ENCODE results near the gene PKNOX1.
A peak's percentile ranks its signal among the peaks of the same experiment; 100 is the strongest.
"Not testable (repeated sequence)": the region's sequence is repeated elsewhere in the genome, so short reads cannot be mapped to it uniquely, and the experiment has no call there.

Gene PKNOX1, protein sequence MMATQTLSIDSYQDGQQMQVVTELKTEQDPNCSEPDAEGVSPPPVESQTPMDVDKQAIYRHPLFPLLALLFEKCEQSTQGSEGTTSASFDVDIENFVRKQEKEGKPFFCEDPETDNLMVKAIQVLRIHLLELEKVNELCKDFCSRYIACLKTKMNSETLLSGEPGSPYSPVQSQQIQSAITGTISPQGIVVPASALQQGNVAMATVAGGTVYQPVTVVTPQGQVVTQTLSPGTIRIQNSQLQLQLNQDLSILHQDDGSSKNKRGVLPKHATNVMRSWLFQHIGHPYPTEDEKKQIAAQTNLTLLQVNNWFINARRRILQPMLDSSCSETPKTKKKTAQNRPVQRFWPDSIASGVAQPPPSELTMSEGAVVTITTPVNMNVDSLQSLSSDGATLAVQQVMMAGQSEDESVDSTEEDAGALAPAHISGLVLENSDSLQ

DNA sequence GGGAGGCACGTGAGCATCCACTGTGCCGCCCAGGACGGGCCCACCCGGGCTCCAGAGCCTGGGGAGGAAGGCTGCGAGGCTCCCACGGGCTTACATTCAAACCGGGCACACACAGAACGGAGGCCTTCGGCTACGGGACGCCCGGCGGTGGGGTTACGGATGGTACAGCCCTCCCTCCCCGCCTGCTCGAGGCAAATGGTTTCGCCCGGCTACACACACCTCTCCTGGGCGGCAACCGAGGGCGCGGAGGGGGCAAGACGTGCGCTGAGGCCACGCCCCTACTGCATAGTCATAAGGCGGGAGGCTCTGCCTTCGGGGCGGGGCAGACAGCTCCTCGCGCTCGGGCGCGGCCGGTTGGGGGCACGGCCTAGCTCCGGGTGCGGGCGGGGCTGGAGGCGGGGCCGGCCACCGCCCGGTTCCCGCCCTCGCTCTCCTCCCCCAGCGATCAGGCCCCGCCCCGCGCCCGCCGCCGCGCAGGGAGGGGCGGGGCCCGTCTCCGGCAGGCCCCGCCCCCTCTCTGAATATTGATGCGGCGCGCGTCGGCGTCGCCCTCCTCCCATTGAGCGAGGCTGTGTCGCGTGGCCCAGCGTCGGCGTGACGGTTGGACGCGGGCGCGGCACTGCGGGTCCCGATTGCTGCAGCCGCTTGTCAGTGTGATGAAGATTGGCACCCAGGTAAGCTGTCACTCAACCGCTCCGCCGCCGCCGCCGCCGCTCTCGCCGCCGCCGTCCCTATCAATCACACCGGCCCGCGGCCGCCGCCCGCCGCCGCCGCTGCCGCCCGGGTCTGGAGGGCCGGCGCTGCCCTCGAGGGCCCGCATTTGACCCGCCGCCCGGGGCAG is at the start of gene PKNOX1:
TSS of gene PKNOX1 (plus strand) at position 572 of the 841 bp plus-strand sequence. CDS start 29,820 bp downstream, outside the sequence.
- peaks cover 12 to 26% of the 10 kb centered on the region in 2 donors for H3K4me1 Mint-ChIP-seq
- peak; percentile 89 for ATAC-seq (replicated peaks)
- no peaks in the 10 kb centered on the region for H3K27me3 Mint-ChIP-seq
- peaks cover 15 to 18% of the 10 kb centered on the region in 2 donors for H3K36me3 Mint-ChIP-seq
- H3K9me3 Mint-ChIP-seq = no peaks in the 10 kb centered on the region
- H3K27ac Mint-ChIP-seq = peak within 1 kb of the TSS; percentile 94
- DNase-seq = peak; percentile 99
- H3K4me3 Mint-ChIP-seq = peak within 1 kb of the TSS; percentile 87 to 88

DNA sequence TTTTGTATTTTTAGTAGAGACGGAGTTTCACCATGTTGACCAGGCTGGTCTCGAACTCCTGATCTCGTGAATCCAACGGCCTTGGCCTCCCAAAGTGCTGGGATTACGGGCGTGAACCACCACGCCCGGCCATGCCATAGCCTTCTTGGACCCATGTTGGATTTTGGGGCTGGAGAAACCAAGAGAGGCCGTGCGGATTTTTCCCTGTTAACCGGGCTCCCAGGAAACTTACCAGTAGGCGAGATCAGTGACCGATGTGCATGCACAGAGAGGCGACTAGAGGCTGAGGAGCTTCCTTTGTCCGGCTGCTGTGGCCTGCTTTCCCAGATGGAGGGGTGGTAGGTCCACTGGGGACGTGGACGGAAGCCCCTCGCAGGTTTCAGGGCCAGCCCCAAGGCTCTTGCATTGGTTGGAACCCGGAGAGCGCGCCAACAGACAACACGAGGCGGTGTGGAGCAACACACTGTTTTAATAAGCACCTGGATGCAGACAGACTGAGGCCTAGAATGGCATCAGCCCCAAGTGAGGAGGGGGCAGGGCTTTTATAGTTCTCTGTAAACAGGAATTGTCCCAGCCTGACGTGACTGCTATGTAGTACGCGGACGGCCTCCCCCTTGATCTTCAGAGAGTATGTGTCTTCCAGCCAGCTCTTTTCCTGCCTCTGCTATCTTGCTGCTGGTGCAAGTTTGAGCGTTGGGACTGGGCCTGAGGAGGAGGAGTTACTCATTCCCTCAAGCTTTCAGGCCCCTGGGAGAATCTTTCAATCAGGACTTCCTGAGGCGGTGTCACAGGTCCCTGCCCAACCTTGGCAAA is 49.0 kb upstream of the PKNOX1 start, which contains the start of gene ERVH48-1:
TSS of gene ERVH48-1 (minus strand) at position 517 of the 813 bp plus-strand sequence. CDS start 6,624 bp downstream, outside the sequence.
- H3K4me1 Mint-ChIP-seq = peaks cover 13 to 15% of the 10 kb centered on the region in 2 donors
- no peaks in the 10 kb centered on the region for H3K36me3 Mint-ChIP-seq
- peak; percentile 27 to 35 for ATAC-seq (replicated peaks)
- no peak within 1 kb of the TSS for H3K4me3 Mint-ChIP-seq
- no peaks in the 10 kb centered on the region for H3K9me3 Mint-ChIP-seq
- no peak for DNase-seq
- H3K27ac Mint-ChIP-seq = no peak within 1 kb of the TSS
- no peaks in the 10 kb centered on the region for H3K27me3 Mint-ChIP-seq

DNA sequence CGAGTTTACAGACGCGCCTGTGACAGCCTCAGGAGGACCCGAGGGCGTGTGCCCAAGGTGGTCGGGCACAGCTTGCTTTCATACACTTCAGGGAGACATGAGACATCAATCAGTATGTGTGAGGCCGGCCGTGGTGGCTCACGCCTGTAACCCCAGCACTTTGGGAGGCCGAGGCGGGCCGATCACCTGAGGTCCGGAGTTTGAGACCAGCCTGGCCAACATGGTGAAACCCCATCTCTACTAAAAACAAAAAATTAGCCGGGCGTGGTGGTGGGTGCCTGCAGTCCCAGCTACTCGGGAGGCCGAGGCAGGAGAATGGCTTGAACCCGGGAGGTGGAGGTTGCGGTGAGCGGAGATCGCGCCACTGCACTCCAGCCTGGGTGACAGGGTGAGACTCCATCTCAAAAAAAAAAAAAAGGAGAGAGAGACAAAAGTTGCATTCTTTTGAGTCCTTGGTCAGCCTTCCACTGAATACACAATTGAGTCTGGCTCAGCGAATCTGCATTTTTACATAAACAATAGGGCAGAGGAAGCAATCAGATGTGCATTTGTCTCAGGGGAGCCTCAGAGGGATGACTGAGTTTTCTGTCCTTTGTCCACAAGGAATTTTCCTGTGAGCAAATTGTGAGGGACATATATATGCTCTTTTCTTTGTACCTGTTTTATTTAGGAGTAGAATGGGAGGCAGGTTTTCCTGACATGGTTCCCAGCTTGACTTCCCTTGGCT is 46.7 kb upstream of the PKNOX1 start:
- not testable (repeated sequence) for DNase-seq; H3K4me3 Mint-ChIP-seq; H3K36me3 Mint-ChIP-seq; H3K9me3 Mint-ChIP-seq; ATAC-seq (replicated peaks); H3K27me3 Mint-ChIP-seq
- Mint-ChIP-seq H3K4me1 (peaks cover 25 to 29% of the 10 kb centered on the region in 2 donors), H3K27ac (peak overlapping the region; percentile 37)

DNA sequence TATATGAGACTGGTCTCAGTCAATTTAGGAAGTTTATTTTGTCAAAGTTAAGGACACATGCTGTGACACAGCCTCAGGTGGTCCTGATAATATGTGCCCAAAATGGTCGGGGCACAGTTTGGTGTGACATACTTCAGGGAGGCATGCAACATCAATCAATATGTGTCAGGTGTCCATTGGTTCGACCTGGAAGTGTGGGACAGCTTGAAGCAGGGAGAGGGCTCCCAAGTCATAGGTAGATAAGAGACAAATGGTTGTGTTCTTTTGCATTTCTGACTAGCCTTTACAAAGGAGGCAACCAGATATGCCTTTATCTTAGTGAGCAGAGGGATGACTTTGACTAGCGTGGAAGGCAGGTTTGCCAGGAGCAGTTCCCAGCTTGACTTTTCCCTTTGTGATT is 44.4 kb upstream of the PKNOX1 start:
- Mint-ChIP-seq H3K27ac (no peak overlapping the region), H3K4me1 (peaks cover 15 to 21% of the 10 kb centered on the region in 2 donors), H3K9me3 (no peaks in the 10 kb centered on the region), H3K4me3 (no peak overlapping the region), H3K27me3 (no peaks in the 10 kb centered on the region), H3K36me3 (peaks cover 0 to 6% of the 10 kb centered on the region in 2 donors)
- ATAC-seq (replicated peaks) (no peak), DNase-seq (no peak)

DNA sequence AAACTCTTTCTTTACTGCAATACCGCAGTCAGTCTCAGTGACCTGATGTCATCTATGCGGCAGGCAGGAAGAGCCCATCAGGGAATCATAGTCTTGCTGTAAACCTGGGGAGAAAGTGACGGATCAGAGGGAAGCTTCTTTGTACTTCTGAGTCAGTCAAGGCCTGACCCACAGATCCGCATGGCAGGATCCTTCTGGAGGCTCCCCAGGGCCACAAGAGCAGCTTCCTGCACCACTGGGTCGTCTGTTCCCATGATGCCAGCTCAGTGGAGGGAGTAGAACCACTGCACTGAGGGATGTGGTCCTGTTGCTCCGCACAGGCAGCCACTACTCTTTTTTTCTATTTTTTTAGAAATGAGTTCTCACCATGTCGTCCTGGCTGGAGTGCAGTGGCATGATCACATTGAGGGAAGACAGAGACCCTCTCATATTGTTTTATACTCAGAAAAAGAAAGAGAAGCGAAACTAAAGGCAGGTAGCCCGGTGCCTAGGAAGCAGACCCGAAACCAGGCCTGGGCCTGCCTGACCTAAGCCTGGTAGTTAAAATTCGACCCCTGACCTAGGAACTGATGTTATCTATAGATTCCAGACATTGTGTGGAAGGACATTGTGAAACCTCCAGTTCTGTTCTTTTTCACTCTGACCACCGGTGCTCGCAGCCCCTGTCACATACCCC is 42.7 kb upstream of the PKNOX1 start:
- Mint-ChIP-seq H3K9me3 (no peaks in the 10 kb centered on the region), H3K36me3 (peaks cover 0 to 6% of the 10 kb centered on the region in 2 donors), H3K4me1 (peaks cover 16 to 27% of the 10 kb centered on the region in 2 donors), H3K4me3 (peak overlapping the region in 1 of 2 donors; percentile 28), H3K27me3 (no peaks in the 10 kb centered on the region), H3K27ac (peak overlapping the region; percentile 72)
- ATAC-seq (replicated peaks) (peak; percentile 51 to 53), DNase-seq (no peak)

DNA sequence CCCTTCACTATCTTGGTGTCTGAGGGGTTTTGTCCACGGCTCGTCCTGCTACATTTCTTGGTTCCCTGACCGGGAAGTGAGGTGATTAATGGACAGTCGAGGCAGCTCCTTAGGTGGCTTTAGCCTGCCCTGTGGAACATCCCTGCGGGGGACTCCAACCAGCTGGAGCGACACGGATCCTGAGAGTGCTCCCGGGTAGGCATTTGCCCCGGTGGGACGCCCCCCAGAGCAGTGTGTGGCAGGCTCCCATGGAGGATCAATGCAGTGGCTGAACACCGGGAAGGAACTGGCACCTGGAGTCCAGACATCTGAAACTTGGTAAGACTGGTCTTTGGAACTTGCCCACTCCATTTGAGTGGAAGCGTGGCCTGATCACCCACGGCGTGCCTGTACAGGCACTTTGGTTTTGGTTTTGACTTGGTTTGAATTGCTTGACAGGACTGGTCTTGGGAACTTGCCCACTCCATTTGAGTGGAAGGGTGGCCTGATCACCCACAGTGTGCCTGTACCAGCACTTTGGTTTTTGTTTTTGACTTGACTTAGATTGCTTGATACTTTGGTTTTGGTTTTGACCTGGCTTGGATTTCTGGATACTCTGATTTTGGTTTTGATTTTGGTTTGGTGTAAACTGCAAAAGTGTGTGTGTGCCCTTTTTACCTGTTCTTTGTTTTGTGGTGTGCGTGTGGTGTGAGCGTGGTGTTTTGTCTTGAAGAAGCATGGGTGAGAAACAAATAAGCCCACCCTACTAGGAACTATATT is 41.8 kb upstream of the PKNOX1 start:
- not testable (repeated sequence) for ATAC-seq (replicated peaks); DNase-seq; H3K36me3 Mint-ChIP-seq; H3K9me3 Mint-ChIP-seq; H3K27me3 Mint-ChIP-seq
- Mint-ChIP-seq H3K27ac (peak overlapping the region; percentile 72), H3K4me1 (peaks cover 24 to 35% of the 10 kb centered on the region in 2 donors), H3K4me3 (peak overlapping the region; percentile 37 to 57)

DNA sequence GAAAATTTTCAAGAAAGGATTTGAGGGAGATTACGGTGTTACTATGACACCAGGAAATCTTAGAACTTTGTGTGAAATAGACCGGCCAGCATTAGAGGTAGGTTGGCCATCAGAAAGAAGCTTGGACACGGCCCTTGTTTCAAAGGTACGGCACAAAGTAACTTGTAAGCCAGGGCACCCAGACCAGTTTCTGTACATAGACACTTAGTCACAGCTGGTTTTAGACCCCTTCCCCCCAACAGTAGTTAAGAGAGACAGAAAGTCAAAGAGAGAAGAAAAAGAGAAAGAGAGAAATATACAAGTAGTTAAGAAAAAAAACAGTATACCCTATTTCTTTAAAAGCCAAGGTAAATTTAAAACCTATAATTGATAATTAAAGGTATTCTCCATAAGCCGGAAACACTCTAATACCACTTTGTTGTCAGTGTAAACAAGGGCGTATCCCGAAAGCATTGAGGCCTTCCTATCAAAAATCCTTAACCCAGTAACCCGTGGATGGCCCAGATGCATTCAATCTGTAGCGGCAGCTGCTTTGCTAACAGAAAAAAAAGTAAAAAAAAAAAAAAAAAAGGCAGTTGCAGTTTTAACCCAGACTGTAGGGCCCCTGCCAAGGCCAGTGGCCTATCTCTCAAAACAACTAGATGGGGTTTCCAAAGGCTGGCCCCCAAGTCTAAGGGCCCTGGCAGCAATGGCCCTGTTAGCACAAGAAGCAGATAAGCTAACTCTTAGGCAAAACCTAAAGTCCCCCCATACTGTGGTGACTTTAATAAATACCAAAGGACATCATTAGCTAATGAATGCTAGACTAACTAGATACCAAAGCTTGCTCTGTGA is 41.0 kb upstream of the PKNOX1 start:
- H3K27ac Mint-ChIP-seq = peak overlapping the region; percentile 72
- not testable (repeated sequence) for H3K9me3 Mint-ChIP-seq; H3K27me3 Mint-ChIP-seq; ATAC-seq (replicated peaks); H3K36me3 Mint-ChIP-seq; DNase-seq
- H3K4me3 Mint-ChIP-seq = peak overlapping the region; percentile 37 to 57
- peaks cover 28 to 41% of the 10 kb centered on the region in 2 donors for H3K4me1 Mint-ChIP-seq

DNA sequence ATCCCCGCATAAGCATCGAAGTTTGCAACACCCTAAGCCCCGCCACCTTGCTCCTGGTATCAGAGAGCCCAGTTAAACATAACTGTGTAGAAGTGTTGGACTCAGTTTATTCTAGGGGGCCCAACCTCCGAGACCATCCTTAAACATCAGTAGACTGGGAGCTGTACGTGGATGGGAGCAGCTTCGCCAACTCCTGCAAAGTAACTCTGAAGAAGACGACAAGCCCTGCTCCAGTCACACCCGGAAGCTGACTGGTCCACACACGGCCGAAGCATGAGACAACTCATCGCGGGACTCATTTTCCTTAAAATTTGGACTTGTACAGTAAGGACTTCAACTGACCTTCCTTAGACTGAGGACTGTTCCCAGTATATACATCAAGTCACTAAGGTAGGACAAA is 40.4 kb upstream of the PKNOX1 start:
- H3K9me3 Mint-ChIP-seq; DNase-seq; H3K27me3 Mint-ChIP-seq; H3K36me3 Mint-ChIP-seq; H3K4me3 Mint-ChIP-seq; ATAC-seq (replicated peaks): not testable (repeated sequence)
- Mint-ChIP-seq H3K4me1 (peaks cover 28 to 41% of the 10 kb centered on the region in 2 donors), H3K27ac (peak overlapping the region; percentile 20)

DNA sequence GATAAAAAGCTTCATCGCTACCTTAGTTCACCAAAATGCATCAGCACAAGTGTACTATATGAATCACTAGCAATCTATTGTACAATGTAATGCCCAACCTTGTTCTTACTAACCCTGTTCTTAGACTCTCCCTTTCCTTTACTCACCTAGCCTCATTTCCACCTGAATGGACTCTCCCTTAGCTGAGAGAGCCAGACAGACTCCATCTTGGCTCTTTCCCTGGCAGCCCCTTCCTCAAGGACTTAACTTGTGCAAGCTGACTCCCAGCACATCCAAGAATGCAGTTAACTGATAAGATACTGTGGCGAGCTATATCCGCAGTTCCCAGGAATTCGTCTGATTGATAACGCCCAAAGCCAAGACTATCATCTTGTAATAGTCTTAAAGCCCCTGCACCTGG is 38.0 kb upstream of the PKNOX1 start:
- not testable (repeated sequence) for H3K9me3 Mint-ChIP-seq; H3K36me3 Mint-ChIP-seq; H3K27me3 Mint-ChIP-seq; H3K27ac Mint-ChIP-seq; H3K4me3 Mint-ChIP-seq; ATAC-seq (replicated peaks); DNase-seq
- peaks cover 26 to 38% of the 10 kb centered on the region in 2 donors for H3K4me1 Mint-ChIP-seq

DNA sequence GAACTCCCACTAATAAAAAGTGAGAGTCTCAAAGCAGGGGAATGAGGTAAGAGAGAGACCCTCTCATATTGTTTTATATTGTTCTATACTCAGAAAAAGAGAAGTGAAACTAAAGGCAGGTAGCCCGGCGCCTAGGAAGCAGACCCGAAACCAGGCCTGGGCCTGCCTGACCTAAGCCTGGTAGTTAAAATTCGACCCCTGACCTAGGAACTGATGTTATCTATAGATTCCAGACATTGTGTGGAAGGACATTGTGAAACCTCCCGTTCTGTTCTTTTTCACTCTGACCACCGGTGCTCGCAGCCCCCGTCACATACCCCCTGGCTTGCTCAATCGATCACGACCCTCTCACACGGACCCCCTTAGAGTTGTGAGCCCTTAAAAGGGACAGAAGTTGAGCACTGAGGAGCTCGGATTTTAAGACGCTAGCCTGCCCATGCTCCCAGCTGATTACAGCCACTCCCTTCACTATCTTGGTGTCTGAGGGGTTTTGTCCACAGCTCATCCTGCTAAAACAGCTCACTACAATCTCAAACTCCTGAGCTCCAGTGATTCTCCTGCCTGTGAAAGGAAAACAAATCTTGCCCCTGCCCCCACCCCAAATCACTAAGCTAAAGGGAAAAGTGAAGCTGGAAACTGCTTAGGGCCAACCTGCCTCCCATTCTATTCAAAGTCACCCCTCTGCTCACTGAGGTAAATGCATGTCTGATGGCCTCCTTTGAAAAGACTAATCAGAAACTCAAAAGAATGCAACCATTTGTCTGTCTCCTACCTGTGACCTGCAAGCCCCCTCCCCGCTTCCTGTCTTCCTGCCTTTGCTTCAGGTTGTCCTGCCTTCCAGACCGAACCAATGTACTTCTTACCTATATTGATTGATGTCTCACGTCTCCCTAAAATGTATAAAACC is 37.1 kb upstream of the PKNOX1 start:
- peak overlapping the region; percentile 12 to 39 for H3K4me3 Mint-ChIP-seq
- DNase-seq (peak; percentile 27), ATAC-seq (replicated peaks) (peak; percentile 44 to 56)
- peaks cover 20 to 35% of the 10 kb centered on the region in 2 donors for H3K4me1 Mint-ChIP-seq
- H3K9me3 Mint-ChIP-seq, H3K27me3 Mint-ChIP-seq, H3K36me3 Mint-ChIP-seq: not testable (repeated sequence)
- peak overlapping the region; percentile 89 for H3K27ac Mint-ChIP-seq
